HepG2 (cell line): ENCODE data around the gene MRFAP1L1. TPM values are rescaled to one million over a fixed set of nuclear protein-coding genes. Genes with fewer than 3 reads are reported as not detected.

ENCODE experiments used
- PATZ1 ChIP-seq: sonication (generic); formaldehyde crosslinking; IDR thresholded peaks from 2 replicates; pipeline ENCODE4 v1.4.0; 2020; ENCODE audit warnings: missing genetic modification reagents
- RBAK ChIP-seq: sonication (generic); formaldehyde crosslinking; IDR thresholded peaks from 2 replicates; pipeline ENCODE4 v1.5.1; 2020; ENCODE audit warnings: mild to moderate bottlenecking, missing genetic modification reagents
- SAP130 ChIP-seq: IDR thresholded peaks from 2 replicates; pipeline ENCODE4 v1.6.1; 2016; ENCODE audit warnings: low read depth
- UBTF ChIP-seq: sonication (generic); formaldehyde crosslinking; IDR thresholded peaks from 2 replicates; pipeline ENCODE4 v1.4.0; 2020; ENCODE audit warnings: mild to moderate bottlenecking, missing genetic modification reagents
- ZBTB43 ChIP-seq: sonication (generic); formaldehyde crosslinking; conservative IDR thresholded peaks from 2 replicates; pipeline ENCODE4 v1.4.0; 2020; ENCODE audit warnings: missing genetic modification reagents
- ZNF136 ChIP-seq: sonication (generic); formaldehyde crosslinking; IDR thresholded peaks from 2 replicates; pipeline ENCODE4 v1.8.1; 2022; ENCODE audit warnings: low read depth, mild to moderate bottlenecking, moderate library complexity, missing genetic modification reagents
- ZNF224 ChIP-seq: sonication (generic); formaldehyde crosslinking; IDR thresholded peaks from 2 replicates; pipeline ENCODE4 v1.5.0; 2020; ENCODE audit warnings: mild to moderate bottlenecking, missing genetic modification reagents
- ZNF264 ChIP-seq: sonication (generic); formaldehyde crosslinking; IDR thresholded peaks from 2 replicates; pipeline ENCODE4 v1.4.0; 2020; ENCODE audit warnings: missing genetic modification reagents
- ZNF343 ChIP-seq: sonication (generic); formaldehyde crosslinking; IDR thresholded peaks from 2 replicates; pipeline ENCODE4 v1.4.0; 2020; ENCODE audit warnings: mild to moderate bottlenecking, missing genetic modification reagents
- ZNF432 ChIP-seq: sonication (generic); formaldehyde crosslinking; IDR thresholded peaks from 2 replicates; pipeline ENCODE4 v1.5.0; 2020; ENCODE audit warnings: missing genetic modification reagents, mild to moderate bottlenecking, borderline replicate concordance
- ZNF496 ChIP-seq: sonication (generic); formaldehyde crosslinking; IDR thresholded peaks from 2 replicates; pipeline ENCODE4 v1.8.1; 2023; ENCODE audit warnings: mild to moderate bottlenecking, moderate library complexity, missing genetic modification reagents; ENCODE audit not compliant: insufficient replicate concordance
- ZNF543 ChIP-seq: sonication (generic); formaldehyde crosslinking; IDR thresholded peaks from 2 replicates; pipeline ENCODE4 v1.4.0; 2020; ENCODE audit warnings: mild to moderate bottlenecking, missing genetic modification reagents
- ZNF564 ChIP-seq: sonication (generic); formaldehyde crosslinking; IDR thresholded peaks from 2 replicates; pipeline ENCODE4 v1.8.1; 2023; ENCODE audit warnings: mild to moderate bottlenecking, missing genetic modification reagents
- ZNF619 ChIP-seq: sonication (generic); formaldehyde crosslinking; IDR thresholded peaks from 2 replicates; pipeline ENCODE4 v1.4.0; 2020; ENCODE audit warnings: mild to moderate bottlenecking, missing genetic modification reagents
- ZNF770 ChIP-seq: sonication (generic); formaldehyde crosslinking; IDR thresholded peaks from 2 replicates; pipeline ENCODE4 v1.5.0; 2020; ENCODE audit warnings: mild to moderate bottlenecking, missing genetic modification reagents
- polyA plus RNA-seq, 8 experiments: library from polyadenylated mRNA; depleted of rRNA in 3 of 8; stranded (reverse) in 7 of 8; unstranded in 1 of 8; fragments of >200 nt; fragmentation: Illumina TruSeq in 4 of 8; extraction: Trizol in 4 of 8; gene quantifications; 2 replicates each; pipeline versions ENCODE4 v1.2.1 to v1.2.3, GENCODE V29; 2011 to 2016; ENCODE audit warnings: low read depth in 4 of 8, missing spikeins in 1 of 8, mixed read lengths in 1 of 8; ENCODE audit not compliant: insufficient read depth in 1 of 8
- total RNA-seq, 5 experiments: library from RNA; depleted of rRNA; stranded (reverse); fragments of >200 nt; fragmentation: Illumina TruSeq; extraction: Trizol; gene quantifications; 2 replicates each; pipeline ENCODE4 v1.2.3, GENCODE V29; 2016; ENCODE audit warnings: low read depth in 1 of 5

MRFAP1L1 gene
- total and polyA plus RNA-seq, 2 of the 13 experiments (the other 11 are each of a cell fraction or from before 2014, with no cell fraction given): 44.8 to 76.6 TPM

- no peak for TF ChIP-seq PATZ1 (CRISPR knock-in tag)
- no peak for TF ChIP-seq ZNF432 (CRISPR knock-in tag)
- no peak for TF ChIP-seq ZNF543
- 0 out of 2 replicates have a peak, but pooled peaks have one; percentile 20 for TF ChIP-seq UBTF
- peak; percentile 60; the same call in 1 of the 2 replicates for TF ChIP-seq ZBTB43
- TF ChIP-seq ZNF264 (CRISPR knock-in tag): no peak
- no peak for TF ChIP-seq ZNF619 (CRISPR knock-in tag)
- TF ChIP-seq ZNF136 (CRISPR knock-in tag): no peak
- no peak for TF ChIP-seq ZNF343 (CRISPR knock-in tag)
- no peak for TF ChIP-seq ZNF564 (CRISPR knock-in tag)
- TF ChIP-seq SAP130 (CRISPR knock-in tag): no peak; the same call in none of the 2 replicates
- no peak for TF ChIP-seq ZNF496
- no peak; the same call in 1 of the 2 replicates for TF ChIP-seq ZNF224
- no peak for TF ChIP-seq RBAK (CRISPR knock-in tag)
- TF ChIP-seq ZNF770 (CRISPR knock-in tag): no peak
Measured at GRCh38 chr4:6747294-6748051, 37.8 kb upstream of the MRFAP1L1 start (continued).
